Sigmoid colon (tissue), 7 donors: ENCODE data around the gene PRSS23. TPM values are rescaled to one million over a fixed set of nuclear protein-coding genes. Genes with fewer than 3 reads are reported as not detected.

ENCODE experiments used
- DNase-seq: peaks from one replicate; pipeline ENCODE4 v3.0.0-alpha.2; 2019
- H3K27ac ChIP-seq, 4 donors: fragments of 200-600 bp; sonication (generic); one replicate each; pipeline ENCODE4 v1.5.1; 2016 to 2019; ENCODE audit warnings: mild to moderate bottlenecking in 1 of 4
- H3K27me3 ChIP-seq, 3 donors: fragments of 200-600 bp; sonication (generic); one replicate each; pipeline ENCODE4 v1.5.1; 2019; ENCODE audit warnings: mild to moderate bottlenecking in 1 of 3
- H3K36me3 ChIP-seq, 4 donors: fragments of 200-600 bp; sonication (generic); one replicate each; pipeline ENCODE4 v1.5.1; 2016 to 2019
- H3K4me1 ChIP-seq, 4 donors: fragments of 200-600 bp; sonication (generic); one replicate each; pipeline ENCODE4 v1.5.1; 2017 to 2019
- H3K4me3 ChIP-seq, 4 donors: fragments of 200-600 bp; sonication (generic); one replicate each; pipeline ENCODE4 v1.5.1; 2017 to 2019; ENCODE audit warnings: mild to moderate bottlenecking in 2 of 4, moderate library complexity in 1 of 4
- H3K9me3 ChIP-seq, 4 donors: fragments of 200-600 bp in 3 of 4; sonication (generic) in 3 of 4; one replicate each; pipeline versions ENCODE4 v1.5.1 to v1.6.1; 2013 to 2019
- EP300 ChIP-seq, 4 donors: sonication (generic); formaldehyde crosslinking; IDR thresholded peaks; one replicate each; pipeline ENCODE4 v1.6.1; 2017; ENCODE audit warnings: antibody characterized with exemption in 4 of 4
- POLR2A ChIP-seq, 2 donors: fragments of 450-650 bp; IDR thresholded peaks; one replicate each; pipeline ENCODE4 v1.6.1; 2016; ENCODE audit warnings: antibody characterized with exemption in 2 of 2, mild to moderate bottlenecking in 2 of 2, moderate library complexity in 2 of 2
- POLR2AphosphoS5 ChIP-seq, 4 donors: sonication (generic); formaldehyde crosslinking; IDR thresholded peaks; one replicate each; pipeline ENCODE4 v1.6.1; 2017; ENCODE audit warnings: antibody characterized with exemption in 4 of 4
- WGBS, 2 donors: extraction: QIAGEN DNeasy Blood & Tissue Kit; methylation state at CpG; one replicate each; pipeline ENCODE4 v1.1.7; 2013; 5-methylcytosine and 5-hydroxymethylcytosine counted together
- intact Hi-C: fragments of 100-400 bp; cut with DNase I; formaldehyde crosslinking; loops from one replicate; pipeline ENCODE4 v1.15.1; 2023
- polyA plus RNA-seq, 3 donors: library from polyadenylated mRNA; stranded (reverse); fragments of 200-250 nt; gene quantifications; one replicate each; pipeline ENCODE4 v1.2.3, GENCODE V29; 2013
- total RNA-seq, 4 donors: library from RNA; depleted of rRNA; stranded (reverse); fragments of >200 nt; gene quantifications; one replicate each; pipeline ENCODE4 v1.1.0, GENCODE V29; 2016
- TF ChIP-seq, protein P1 (sequence below), 4 experiments: fragments of 450-650 bp in 3 of 4; fragments of 200-600 bp in 1 of 4; IDR thresholded peaks; one replicate each; pipeline ENCODE4 v1.5.1; 2016 to 2019; ENCODE audit warnings: antibody characterized with exemption in 4 of 4, mild to moderate bottlenecking in 3 of 4, moderate library complexity in 2 of 4
- donor health status: healthy with polysubstance abuse.
- donor health status: Bipolar disorder and iron deficiency.
- donor health status: healthy.

PRSS23 gene
- total and polyA plus RNA-seq, 7 donors: 25.2 to 183 (median 78.5) TPM

- no peak for DNase-seq
- WGBS, 2 donors: 33 to 71% methylated on average over 4 of the region's 4 CpGs
- no peaks in the 10 kb centered on the region for H3K9me3 ChIP-seq
- H3K36me3 ChIP-seq: no peaks in the 10 kb centered on the region
- H3K4me1 ChIP-seq: peaks cover 0 to 27% (median 22%) of the 10 kb centered on the region in 4 donors
- no peak overlapping the region for H3K4me3 ChIP-seq
- TF ChIP-seq, protein P1, sequence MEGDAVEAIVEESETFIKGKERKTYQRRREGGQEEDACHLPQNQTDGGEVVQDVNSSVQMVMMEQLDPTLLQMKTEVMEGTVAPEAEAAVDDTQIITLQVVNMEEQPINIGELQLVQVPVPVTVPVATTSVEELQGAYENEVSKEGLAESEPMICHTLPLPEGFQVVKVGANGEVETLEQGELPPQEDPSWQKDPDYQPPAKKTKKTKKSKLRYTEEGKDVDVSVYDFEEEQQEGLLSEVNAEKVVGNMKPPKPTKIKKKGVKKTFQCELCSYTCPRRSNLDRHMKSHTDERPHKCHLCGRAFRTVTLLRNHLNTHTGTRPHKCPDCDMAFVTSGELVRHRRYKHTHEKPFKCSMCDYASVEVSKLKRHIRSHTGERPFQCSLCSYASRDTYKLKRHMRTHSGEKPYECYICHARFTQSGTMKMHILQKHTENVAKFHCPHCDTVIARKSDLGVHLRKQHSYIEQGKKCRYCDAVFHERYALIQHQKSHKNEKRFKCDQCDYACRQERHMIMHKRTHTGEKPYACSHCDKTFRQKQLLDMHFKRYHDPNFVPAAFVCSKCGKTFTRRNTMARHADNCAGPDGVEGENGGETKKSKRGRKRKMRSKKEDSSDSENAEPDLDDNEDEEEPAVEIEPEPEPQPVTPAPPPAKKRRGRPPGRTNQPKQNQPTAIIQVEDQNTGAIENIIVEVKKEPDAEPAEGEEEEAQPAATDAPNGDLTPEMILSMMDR (IDR thresholded peaks at IDR 0.05): no peak
- TF ChIP-seq EP300 (IDR thresholded peaks at IDR 0.05) (no peak), POLR2A (IDR thresholded peaks at IDR 0.05) (no peak), POLR2AphosphoS5 (IDR thresholded peaks at IDR 0.05) (no peak)
- no peak overlapping the region for H3K27ac ChIP-seq
- no peaks in the 10 kb centered on the region for H3K27me3 ChIP-seq
- intact Hi-C loops: no loop called here
Observed at GRCh38 chr11:86782742-86783141, 17.6 kb upstream of the PRSS23 start.

- H3K27me3 ChIP-seq: no peaks in the 10 kb centered on the region
- H3K4me3 ChIP-seq: no peak overlapping the region
- H3K4me1 ChIP-seq: peaks cover 0 to 27% (median 22%) of the 10 kb centered on the region in 4 donors
- no peaks in the 10 kb centered on the region for H3K9me3 ChIP-seq
- H3K27ac ChIP-seq: peak overlapping the region in 2 of 4 donors; percentile 44 to 57
- H3K36me3 ChIP-seq: no peaks in the 10 kb centered on the region
- no peak for TF ChIP-seq POLR2A (IDR thresholded peaks at IDR 0.05)
- TF ChIP-seq, protein P1 (IDR thresholded peaks at IDR 0.05): no peak
- TF ChIP-seq EP300 (IDR thresholded peaks at IDR 0.05): no peak
- no peak for TF ChIP-seq POLR2AphosphoS5 (IDR thresholded peaks at IDR 0.05)
- DNase-seq: no peak
- WGBS, 2 donors: 59 to 83% methylated on average over 2 of the region's 2 CpGs
- intact Hi-C loops: no loop called here
Observed at GRCh38 chr11:86783661-86784060, 16.7 kb upstream of the PRSS23 start.

GRCh38 chr11:86784241-86784681 lies 16.1 kb upstream of the PRSS23 start:
- TF ChIP-seq POLR2A (IDR thresholded peaks at IDR 0.05): no peak
- TF ChIP-seq EP300 (IDR thresholded peaks at IDR 0.05): peak in 2 of 4 donors; percentile 16 to 21
- TF ChIP-seq POLR2AphosphoS5 (IDR thresholded peaks at IDR 0.05): peak; percentile 55 to 83 (median 64)
- Histone ChIP-seq H3K27ac (peak overlapping the region in 2 of 4 donors; percentile 44 to 57), H3K9me3 (no peaks in the 10 kb centered on the region), H3K4me3 (no peak overlapping the region), H3K4me1 (peaks cover 0 to 27% (median 22%) of the 10 kb centered on the region in 4 donors), H3K27me3 (no peaks in the 10 kb centered on the region), H3K36me3 (no peaks in the 10 kb centered on the region)
- peak; percentile 76 for DNase-seq
- intact Hi-C loops: no loop called here
- 53 to 58% methylated on average over 2 of the region's 2 CpGs for WGBS, 2 donors

- Histone ChIP-seq H3K4me1 (peaks cover 0 to 27% (median 22%) of the 10 kb centered on the region in 4 donors), H3K27me3 (no peaks in the 10 kb centered on the region), H3K9me3 (no peaks in the 10 kb centered on the region), H3K27ac (no peak overlapping the region), H3K36me3 (no peaks in the 10 kb centered on the region), H3K4me3 (no peak overlapping the region)
- intact Hi-C loops: no loop called here
- no peak for DNase-seq
- TF ChIP-seq POLR2AphosphoS5 (IDR thresholded peaks at IDR 0.05): no peak
- TF ChIP-seq, protein P1 (IDR thresholded peaks at IDR 0.05): no peak
- 66 to 88% methylated on average over 3 of the region's 3 CpGs for WGBS, 2 donors
Observed at GRCh38 chr11:86785576-86785975, 14.8 kb upstream of the PRSS23 start.

- H3K27me3 ChIP-seq: no peaks in the 10 kb centered on the region
- no peak for TF ChIP-seq EP300 (IDR thresholded peaks at IDR 0.05)
- TF ChIP-seq POLR2A (IDR thresholded peaks at IDR 0.05): no peak
- H3K27ac ChIP-seq: no peak overlapping the region
- H3K4me1 ChIP-seq: peaks cover 0 to 27% (median 22%) of the 10 kb centered on the region in 4 donors
- intact Hi-C loops: no loop called here
- 18 to 50% methylated on average over 2 of the region's 2 CpGs for WGBS, 2 donors
- H3K4me3 ChIP-seq: no peak overlapping the region
- no peaks in the 10 kb centered on the region for H3K36me3 ChIP-seq
- DNase-seq: no peak
- H3K9me3 ChIP-seq: no peaks in the 10 kb centered on the region
Observed at GRCh38 chr11:86787018-86787536, 13.3 kb upstream of the PRSS23 start.

GRCh38 chr11:86787656-86788055 lies 12.7 kb upstream of the PRSS23 start:
- peaks cover 0 to 27% (median 22%) of the 10 kb centered on the region in 4 donors for H3K4me1 ChIP-seq
- intact Hi-C loops: no loop called here
- no peak for DNase-seq
- no peaks in the 10 kb centered on the region for H3K27me3 ChIP-seq
- H3K4me3 ChIP-seq: no peak overlapping the region
- H3K36me3 ChIP-seq: no peaks in the 10 kb centered on the region
- H3K9me3 ChIP-seq: no peaks in the 10 kb centered on the region
- no peak overlapping the region for H3K27ac ChIP-seq
- TF ChIP-seq POLR2AphosphoS5 (IDR thresholded peaks at IDR 0.05): no peak
- TF ChIP-seq EP300 (IDR thresholded peaks at IDR 0.05): no peak
- TF ChIP-seq, protein P1 (IDR thresholded peaks at IDR 0.05): no peak
- TF ChIP-seq POLR2A (IDR thresholded peaks at IDR 0.05): no peak
